Measurements from ENCODE around the gene PEAK1.

Gene PEAK1

GRCh38 chr15:77400258-77400657, 19.6 kb downstream of the PEAK1 start:
- no peak for DNase-seq

GRCh38 chr15:77398927-77399326, 21.0 kb downstream of the PEAK1 start:
- no peak for DNase-seq

GRCh38 chr15:77396692-77397091, 23.2 kb downstream of the PEAK1 start:
- no peak for DNase-seq

GRCh38 chr15:77395013-77395774, 24.7 kb downstream of the PEAK1 start:
- DNase-seq: no peak

- no peak for DNase-seq
These were observed 26.4 kb downstream of the PEAK1 start for GRCh38 chr15:77393471-77393840.

- no peak for DNase-seq
These were observed 27.0 kb downstream of the PEAK1 start for GRCh38 chr15:77392762-77393470.

GRCh38 chr15:77391372-77391951, 28.4 kb downstream of the PEAK1 start:
- no peak for DNase-seq

- no peak for DNase-seq
These were observed 32.4 kb downstream of the PEAK1 start for GRCh38 chr15:77387365-77388105.

- no peak for DNase-seq
These were observed 33.3 kb downstream of the PEAK1 start for GRCh38 chr15:77386626-77387025.

- DNase-seq: no peak
These were observed 35.1 kb downstream of the PEAK1 start for GRCh38 chr15:77384589-77385359.

GRCh38 chr15:77384086-77384485, 35.8 kb downstream of the PEAK1 start:
- DNase-seq: no peak

- DNase-seq: no peak
These were observed 39.9 kb downstream of the PEAK1 start for GRCh38 chr15:77380033-77380432.

- DNase-seq: no peak
These were observed 43.1 kb downstream of the PEAK1 start for GRCh38 chr15:77376770-77377169.

- DNase-seq: no peak
These were observed 44.8 kb downstream of the PEAK1 start for GRCh38 chr15:77375133-77375532.

GRCh38 chr15:77373441-77373840, 46.5 kb downstream of the PEAK1 start:
- DNase-seq: no peak

- no peak for DNase-seq
These were observed 47.9 kb downstream of the PEAK1 start for GRCh38 chr15:77371850-77372563.

- no peak for DNase-seq
These were observed 49.3 kb downstream of the PEAK1 start for GRCh38 chr15:77370580-77370979.

- no peak for DNase-seq
These were observed 50.7 kb downstream of the PEAK1 start for GRCh38 chr15:77369168-77369567.

GRCh38 chr15:77367631-77368030, 52.3 kb downstream of the PEAK1 start:
- DNase-seq: no peak

GRCh38 chr15:77361456-77361855, 58.4 kb downstream of the PEAK1 start:
- DNase-seq: no peak

- DNase-seq: no peak
These were observed 61.2 kb downstream of the PEAK1 start for GRCh38 chr15:77358545-77359240.

Data from activated CD4-positive, alpha-beta T cell treated with anti-CD3 and anti-CD28 coated beads, Interleukin-2, amount 50 U/mL, for 1 hour (primary cell).